Measurements from ENCODE around the gene KIAA0232.

GRCh38 chr4:6908432-6909112 lies 126.0 kb downstream of the KIAA0232 start:
- TF ChIP-seq CTCF (IDR thresholded peaks at IDR 0.05; ENCODE audit: poor library complexity, severe bottlenecking) = no peak
- no peak for TF ChIP-seq RAD21 (conservative IDR thresholded peaks at IDR 0.05)

Data from neural cell (in vitro differentiated cells).